ENCODE measurements around the gene ZYX.
"Not testable (repeated sequence)": the region's sequence is repeated elsewhere in the genome, so short reads cannot be mapped to it uniquely, and the experiment has no call there.

The ZYX gene

GRCh38 chr7:143420624-143421023, 39.5 kb downstream of the ZYX start:
- not testable (repeated sequence) for DNase-seq

- DNase-seq: no peak
Measured at GRCh38 chr7:143422033-143422432, 40.9 kb downstream of the ZYX start.

GRCh38 chr7:143424476-143424875, 43.3 kb downstream of the ZYX start:
- not testable (repeated sequence) for DNase-seq

- no peak for DNase-seq
Measured at GRCh38 chr7:143426479-143427142, 45.5 kb downstream of the ZYX start.

- no peak for DNase-seq
Measured at GRCh38 chr7:143429770-143430698, 48.9 kb downstream of the ZYX start.

GRCh38 chr7:143431109-143431508, 50.0 kb downstream of the ZYX start:
- DNase-seq: no peak

GRCh38 chr7:143433759-143434158, 52.6 kb downstream of the ZYX start:
- DNase-seq: no peak

GRCh38 chr7:143434660-143435059, 53.5 kb downstream of the ZYX start:
- no peak for DNase-seq

GRCh38 chr7:143435266-143435665, 54.1 kb downstream of the ZYX start:
- DNase-seq: no peak

GRCh38 chr7:143436325-143436946, 55.3 kb downstream of the ZYX start:
- DNase-seq: no peak

GRCh38 chr7:143437578-143437977, 56.4 kb downstream of the ZYX start:
- DNase-seq: no peak

GRCh38 chr7:143439866-143440265, 58.7 kb downstream of the ZYX start:
- no peak for DNase-seq

Measured in SIG-M5 (cell line).